Stimulated activated naive B cell treated with anti-CD40 and anti-IgM and Interleukin-4, amounts not matched to agents 10 μg/mL and 1 μg/mL and 100 μg/mL, for 72 hours (primary cell): ENCODE data around the gene RAD1.
"Not testable (repeated sequence)": the region's sequence is repeated elsewhere in the genome, so short reads cannot be mapped to it uniquely, and the experiment has no call there.

Source experiments
- ATAC-seq, 2 donors: fragments of 150-1000 bp; cut with Tn5 transposase; replicated peaks; 2 replicates each; pipeline ENCODE4 v1.10.0; 2021; ENCODE audit warnings: moderate library complexity in 1 of 2
- DNase-seq: peaks from one replicate; pipeline ENCODE4 v3.0.0; 2021
- H3K27ac Mint-ChIP-seq: one replicate; pipeline ENCODE4 v1.8.0; 2022; ENCODE audit warnings: mild to moderate bottlenecking, mixed read lengths
- H3K27me3 Mint-ChIP-seq, 2 donors: one replicate each; pipeline ENCODE4 v1.8.0; 2022; ENCODE audit warnings: mixed read lengths in 2 of 2
- H3K36me3 Mint-ChIP-seq, 2 donors: one replicate each; pipeline ENCODE4 v1.8.0; 2022; ENCODE audit warnings: mixed read lengths in 2 of 2, mild to moderate bottlenecking in 1 of 2
- H3K4me1 Mint-ChIP-seq, 2 donors: one replicate each; pipeline ENCODE4 v1.8.0; 2022; ENCODE audit warnings: mixed read lengths in 2 of 2, mild to moderate bottlenecking in 1 of 2
- H3K4me3 Mint-ChIP-seq, 2 donors: one replicate each; pipeline ENCODE4 v1.8.0; 2022; ENCODE audit warnings: mild to moderate bottlenecking in 2 of 2, mixed read lengths in 2 of 2, moderate library complexity in 1 of 2
- H3K9me3 Mint-ChIP-seq, 2 donors: one replicate each; pipeline ENCODE4 v1.8.0; 2022; ENCODE audit warnings: mixed read lengths in 2 of 2, mild to moderate bottlenecking in 1 of 2

The RAD1 gene

DNA sequence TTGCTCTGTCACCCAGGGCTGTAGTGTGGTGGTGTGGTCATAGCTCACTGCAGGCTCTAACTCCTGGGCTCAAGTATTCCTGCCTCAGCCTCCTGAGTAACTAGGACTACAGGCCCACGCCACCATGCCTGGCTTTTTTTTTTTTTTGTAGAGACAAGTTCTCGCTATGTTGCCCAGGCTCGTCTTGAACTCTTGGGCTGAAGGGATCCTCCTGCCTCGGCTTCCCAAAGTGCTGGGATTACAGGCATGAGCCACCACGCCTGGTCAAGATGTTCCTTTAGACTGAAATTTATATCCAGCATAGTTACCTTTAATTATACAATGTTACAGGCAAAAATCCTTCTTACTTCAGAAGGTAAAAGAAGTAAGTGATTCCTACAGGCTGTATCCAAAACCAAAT lies 12.5 kb upstream of the RAD1 start:
- H3K27me3 Mint-ChIP-seq, result no peaks in the 10 kb centered on the region
- DNase-seq, result no peak
- no peak overlapping the region for H3K4me3 Mint-ChIP-seq
- H3K27ac Mint-ChIP-seq, result peak overlapping the region; percentile 67
- no peak for ATAC-seq
- peaks cover 17 to 20% of the 10 kb centered on the region in 2 donors for H3K36me3 Mint-ChIP-seq
- H3K4me1 Mint-ChIP-seq, result peaks cover 14 to 21% of the 10 kb centered on the region in 2 donors
- no peaks in the 10 kb centered on the region for H3K9me3 Mint-ChIP-seq

DNA sequence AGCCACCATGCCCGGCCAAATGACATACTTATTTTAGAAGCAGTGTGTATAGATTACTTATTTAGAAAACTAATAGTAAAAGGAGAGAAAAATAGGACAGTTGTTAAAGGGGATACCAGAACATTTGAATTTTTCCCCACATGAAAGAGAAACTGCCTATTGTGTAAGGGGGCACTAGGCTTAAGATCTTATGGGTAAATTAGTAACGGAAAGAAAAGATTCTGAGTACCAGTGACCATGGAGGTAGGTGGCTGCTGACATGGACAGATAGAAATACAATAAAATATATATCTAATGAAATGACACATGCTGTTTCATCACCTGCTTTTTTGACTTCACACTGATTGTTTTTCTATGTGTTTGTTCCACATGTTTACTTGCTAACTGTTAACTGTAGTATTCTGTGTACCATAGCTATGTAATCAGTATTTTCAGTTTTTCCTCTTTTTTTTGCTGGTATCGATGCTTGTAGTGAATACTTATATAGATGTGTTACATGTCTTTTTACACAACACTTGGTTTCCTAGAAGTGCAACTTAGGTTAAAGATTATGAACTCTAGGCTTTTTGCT lies 11.1 kb upstream of the RAD1 start:
- H3K27ac Mint-ChIP-seq, result no peak overlapping the region
- ATAC-seq, result no peak
- peaks cover 12 to 18% of the 10 kb centered on the region in 2 donors for H3K4me1 Mint-ChIP-seq
- DNase-seq, result no peak
- H3K4me3 Mint-ChIP-seq, result no peak overlapping the region
- H3K9me3 Mint-ChIP-seq, result no peaks in the 10 kb centered on the region
- peaks cover 21% of the 10 kb centered on the region in 2 donors for H3K36me3 Mint-ChIP-seq
- H3K27me3 Mint-ChIP-seq, result no peaks in the 10 kb centered on the region

DNA sequence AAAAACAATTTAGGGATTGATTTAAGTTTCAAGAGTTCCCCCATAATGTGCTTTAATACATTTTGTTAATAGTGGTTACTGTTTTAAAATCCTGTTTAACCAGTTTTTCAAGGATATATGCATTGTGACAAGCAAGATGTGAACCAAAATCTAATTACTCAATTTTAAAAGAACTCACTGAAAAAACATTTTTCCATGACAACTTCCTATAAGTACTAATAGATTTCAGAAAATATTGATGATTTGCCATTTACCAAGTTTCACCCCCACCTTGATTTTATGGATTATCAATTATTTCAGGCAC lies 9.1 kb upstream of the RAD1 start:
- ATAC-seq, result no peak
- no peak for DNase-seq
- Mint-ChIP-seq H3K4me3 (no peak overlapping the region), H3K27me3 (no peaks in the 10 kb centered on the region), H3K4me1 (peaks cover 5 to 10% of the 10 kb centered on the region in 2 donors), H3K9me3 (no peaks in the 10 kb centered on the region), H3K27ac (no peak overlapping the region), H3K36me3 (peaks cover 23 to 27% of the 10 kb centered on the region in 2 donors)

DNA sequence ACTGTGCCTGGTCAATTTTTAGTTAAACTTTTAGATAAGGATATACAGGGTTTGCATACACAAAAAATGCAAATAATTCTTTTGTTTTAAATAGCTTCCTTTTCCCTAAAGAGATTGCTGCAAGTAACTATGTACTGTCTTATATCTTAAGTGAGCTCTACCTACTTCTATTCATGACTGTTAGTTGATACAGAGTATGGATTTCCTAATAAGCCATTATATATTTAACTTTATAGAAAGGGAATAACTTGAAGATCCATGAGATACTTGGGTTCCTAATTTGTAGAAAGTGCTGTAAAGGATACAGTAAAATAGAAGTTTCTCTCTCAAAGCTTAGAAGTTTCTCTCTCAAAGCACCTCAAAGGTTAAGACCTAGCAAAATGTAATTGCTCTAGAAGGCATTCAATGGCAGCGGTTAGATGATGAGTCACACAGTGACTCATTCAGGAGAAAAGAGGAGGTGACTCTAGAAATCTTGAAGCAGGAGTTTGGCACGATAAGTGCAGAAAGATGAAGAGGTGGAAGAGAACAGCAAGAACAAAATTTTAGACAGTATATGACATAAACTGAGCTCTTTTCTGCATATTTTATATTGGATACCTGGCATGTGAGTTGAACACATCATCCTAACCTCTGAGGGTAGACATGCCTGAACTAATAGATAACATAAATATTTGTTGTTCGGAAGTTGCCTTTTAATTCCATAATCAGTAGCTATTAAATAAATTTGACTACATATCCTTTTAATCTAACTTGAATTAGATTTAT lies 8.6 kb upstream of the RAD1 start:
- H3K27ac Mint-ChIP-seq, result peak overlapping the region; percentile 6
- H3K4me3 Mint-ChIP-seq, result no peak overlapping the region
- peak; percentile 84 to 85 for ATAC-seq
- no peaks in the 10 kb centered on the region for H3K27me3 Mint-ChIP-seq
- H3K9me3 Mint-ChIP-seq, result no peaks in the 10 kb centered on the region
- no peak for DNase-seq
- H3K36me3 Mint-ChIP-seq, result peaks cover 20 to 27% of the 10 kb centered on the region in 2 donors
- peaks cover 2 to 5% of the 10 kb centered on the region in 2 donors for H3K4me1 Mint-ChIP-seq

DNA sequence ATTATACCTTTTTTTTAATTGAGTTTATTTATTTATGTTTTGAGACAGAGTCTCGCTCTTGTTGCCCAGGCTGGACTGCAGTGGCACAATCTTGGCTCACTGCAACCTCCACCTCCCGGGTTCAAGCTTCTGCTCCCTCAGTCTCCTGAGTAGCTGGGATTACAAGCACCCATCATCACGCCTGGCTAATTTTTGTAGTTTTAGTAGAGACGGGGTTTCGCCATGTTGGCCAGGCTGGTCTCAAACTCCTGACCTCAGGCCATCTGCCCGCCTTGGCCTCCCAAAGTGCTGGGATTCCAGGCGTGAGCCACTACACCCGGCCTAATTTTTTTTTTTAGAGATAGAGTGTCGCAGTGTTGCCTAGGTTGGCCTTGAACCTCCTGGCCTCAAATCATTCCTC lies 8.0 kb upstream of the RAD1 start:
- peak overlapping the region in 1 of 2 donors; percentile 16 for H3K4me3 Mint-ChIP-seq
- not testable (repeated sequence) for ATAC-seq, H3K27me3 Mint-ChIP-seq, H3K4me1 Mint-ChIP-seq, H3K9me3 Mint-ChIP-seq, DNase-seq
- H3K27ac Mint-ChIP-seq, result peak overlapping the region; percentile 31
- peaks cover 20 to 26% of the 10 kb centered on the region in 2 donors for H3K36me3 Mint-ChIP-seq

DNA sequence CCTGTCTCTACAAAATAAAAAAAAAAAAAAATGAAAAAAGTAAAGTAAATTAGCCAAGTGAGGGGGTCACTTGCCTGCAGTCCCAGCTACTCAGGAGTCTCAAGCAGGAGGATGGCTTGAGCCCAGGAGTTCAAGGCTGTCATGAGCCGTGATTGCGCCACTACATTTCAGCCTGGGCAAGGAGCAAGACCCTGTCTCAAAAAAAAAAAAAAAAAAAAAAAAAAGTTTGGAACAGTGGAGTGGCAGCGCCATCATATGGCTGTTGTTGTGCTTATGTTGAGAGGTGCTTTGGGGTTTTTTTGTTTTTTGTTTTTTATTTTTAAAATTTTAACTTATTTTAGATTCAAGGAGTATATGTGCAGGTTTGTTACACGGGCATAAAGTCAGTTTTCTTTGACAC lies 3.8 kb upstream of the RAD1 start:
- Mint-ChIP-seq H3K9me3 (no peaks in the 10 kb centered on the region), H3K36me3 (peaks cover 16 to 27% of the 10 kb centered on the region in 2 donors), H3K27ac (no peak overlapping the region), H3K4me1 (peaks cover 11 to 29% of the 10 kb centered on the region in 2 donors), H3K4me3 (no peak overlapping the region), H3K27me3 (no peaks in the 10 kb centered on the region)
- DNase-seq (no peak), ATAC-seq (no peak)

DNA sequence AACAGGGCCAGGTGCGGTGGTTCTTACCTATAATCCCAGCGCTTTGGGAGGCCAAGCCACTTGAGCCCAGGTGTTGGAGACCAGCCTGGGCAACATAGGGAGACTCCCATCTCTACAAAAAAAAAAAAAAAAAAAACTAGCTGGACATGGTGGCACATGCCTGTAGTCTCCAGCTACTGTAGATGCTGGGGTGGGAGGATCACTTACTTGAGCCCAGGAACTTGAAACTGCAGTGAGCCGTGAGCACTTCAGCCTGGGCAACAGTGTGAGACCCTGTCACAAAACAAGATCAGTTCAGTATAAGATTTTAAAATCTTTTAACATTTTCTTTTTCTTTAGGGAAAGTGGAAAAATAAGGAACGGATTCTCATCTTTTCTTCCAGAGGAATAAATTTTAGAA lies 2.7 kb upstream of the RAD1 start:
- no peak for ATAC-seq
- Mint-ChIP-seq H3K9me3 (no peaks in the 10 kb centered on the region), H3K4me3 (no peak overlapping the region), H3K36me3 (peaks cover 11 to 22% of the 10 kb centered on the region in 2 donors), H3K4me1 (peaks cover 11 to 33% of the 10 kb centered on the region in 2 donors), H3K27ac (no peak overlapping the region), H3K27me3 (no peaks in the 10 kb centered on the region)
- DNase-seq, result no peak

DNA sequence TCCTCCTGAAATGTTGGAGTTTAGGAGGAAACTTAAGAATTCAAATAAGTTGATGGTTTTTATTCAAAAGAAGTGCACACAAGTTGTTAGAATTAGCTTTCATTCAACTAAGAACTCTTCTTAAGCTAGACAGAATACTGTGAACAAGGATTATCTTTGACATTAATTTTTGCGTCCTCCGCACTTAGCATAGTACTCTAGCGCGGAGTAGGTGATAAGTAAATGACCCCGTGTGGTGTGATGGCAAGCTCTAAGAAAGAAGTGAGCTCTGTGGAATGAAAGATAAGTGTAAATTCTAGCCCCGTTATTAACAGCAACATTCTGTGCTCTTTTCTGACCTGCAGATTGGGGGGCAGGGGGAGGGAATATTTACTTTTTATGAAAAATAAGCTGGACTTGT lies 1.2 kb upstream of the RAD1 start:
- DNase-seq (no peak), ATAC-seq (no peak)
- Mint-ChIP-seq H3K4me3 (no peak overlapping the region), H3K27me3 (no peaks in the 10 kb centered on the region), H3K27ac (no peak overlapping the region), H3K4me1 (peaks cover 11 to 33% of the 10 kb centered on the region in 2 donors), H3K36me3 (peaks cover 10 to 22% of the 10 kb centered on the region in 2 donors), H3K9me3 (no peaks in the 10 kb centered on the region)

DNA sequence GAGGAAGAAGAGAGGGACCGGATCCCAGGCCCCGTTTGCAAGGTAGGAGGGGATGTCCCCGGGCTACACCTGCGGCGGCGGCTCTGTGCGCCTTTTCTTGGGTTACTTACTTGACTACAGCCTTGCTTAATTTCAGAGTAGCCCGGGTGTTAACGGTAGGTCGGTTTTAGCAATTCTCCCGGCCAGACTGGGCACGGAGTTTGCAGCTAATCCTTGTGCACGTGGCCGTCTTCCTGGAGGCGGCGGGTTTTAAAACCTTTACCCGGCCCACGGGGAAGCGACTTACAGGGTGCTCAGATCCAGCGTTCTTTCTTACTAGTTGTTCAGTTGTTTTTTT lies 520 bp upstream of the RAD1 start:
- no peak overlapping the region for H3K4me3 Mint-ChIP-seq
- H3K9me3 Mint-ChIP-seq, result no peaks in the 10 kb centered on the region
- H3K27ac Mint-ChIP-seq, result no peak overlapping the region
- no peaks in the 10 kb centered on the region for H3K27me3 Mint-ChIP-seq
- DNase-seq, result no peak
- peak; percentile 2 to 11 for ATAC-seq
- H3K36me3 Mint-ChIP-seq, result peaks cover 10 to 24% of the 10 kb centered on the region in 2 donors
- H3K4me1 Mint-ChIP-seq, result peaks cover 11 to 33% of the 10 kb centered on the region in 2 donors

DNA sequence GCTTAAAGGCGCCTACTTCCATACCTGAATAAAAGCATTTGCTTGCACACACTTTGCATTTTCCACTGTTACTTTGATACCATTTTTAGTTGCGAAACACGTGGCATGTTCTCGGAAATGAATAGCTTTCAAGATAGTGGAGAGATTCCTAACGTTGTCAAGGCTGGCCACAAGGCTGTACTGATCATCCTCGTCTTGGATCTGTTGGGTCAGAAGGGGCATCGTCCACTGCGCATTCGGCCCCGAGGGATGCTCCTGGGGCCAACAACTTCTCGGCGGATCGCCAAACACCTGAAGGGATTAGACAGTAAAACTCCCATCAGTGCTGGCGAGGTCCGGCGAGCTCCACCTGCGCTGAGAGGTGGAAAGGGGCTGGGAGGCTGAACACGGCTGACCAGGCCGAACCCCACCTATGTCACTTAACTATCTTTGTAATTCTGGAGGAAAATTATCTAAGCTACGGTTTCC lies 599 bp downstream of the RAD1 start:
- no peak for DNase-seq
- H3K27ac Mint-ChIP-seq, result no peak overlapping the region
- H3K4me1 Mint-ChIP-seq, result peaks cover 11 to 30% of the 10 kb centered on the region in 2 donors
- no peaks in the 10 kb centered on the region for H3K27me3 Mint-ChIP-seq
- peak; percentile 1 to 7 for ATAC-seq
- no peaks in the 10 kb centered on the region for H3K9me3 Mint-ChIP-seq
- H3K4me3 Mint-ChIP-seq, result no peak overlapping the region
- peaks cover 15 to 27% of the 10 kb centered on the region in 2 donors for H3K36me3 Mint-ChIP-seq

DNA sequence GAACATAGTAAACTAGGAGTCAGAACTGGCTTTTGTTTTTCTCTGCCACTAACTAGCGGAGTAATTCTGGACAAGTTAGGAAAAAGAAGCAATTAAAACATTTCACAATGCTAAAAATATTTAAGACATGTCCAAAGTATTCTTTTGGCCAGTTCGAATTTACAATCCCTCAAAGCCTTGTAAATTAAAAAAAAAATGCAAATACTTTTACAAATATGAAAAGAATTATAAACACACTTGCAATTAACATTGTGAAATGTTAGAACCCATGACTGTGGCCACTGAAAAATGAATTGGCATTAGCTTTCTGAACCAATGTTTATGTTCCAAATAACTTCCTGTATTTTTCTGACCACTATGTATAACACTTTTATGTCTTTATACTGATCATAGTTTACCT lies 2.2 kb downstream of the RAD1 start:
- Mint-ChIP-seq H3K9me3 (no peaks in the 10 kb centered on the region), H3K27ac (no peak overlapping the region), H3K4me1 (peaks cover 11 to 30% of the 10 kb centered on the region in 2 donors), H3K36me3 (peaks cover 19 to 39% of the 10 kb centered on the region in 2 donors), H3K27me3 (no peaks in the 10 kb centered on the region), H3K4me3 (no peak overlapping the region)
- DNase-seq (no peak), ATAC-seq (no peak)

DNA sequence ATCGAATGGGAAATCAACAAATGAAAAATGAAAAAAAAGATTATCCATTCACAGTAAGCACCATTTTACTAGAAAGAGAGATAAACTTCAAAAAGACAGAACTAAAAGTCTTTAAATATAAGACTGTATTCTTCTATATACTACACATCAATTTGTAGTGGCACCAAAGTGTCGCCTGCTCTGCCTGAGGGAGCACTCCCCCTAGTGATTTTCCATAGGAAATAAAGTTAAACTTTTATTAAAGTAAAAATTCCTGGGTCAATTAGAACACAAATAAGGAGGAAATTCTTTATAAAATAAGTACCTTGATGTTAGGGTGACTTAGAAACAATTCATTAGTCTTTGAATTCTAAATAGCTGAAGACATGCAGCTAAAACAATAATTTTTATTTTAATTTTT lies 9.7 kb downstream of the RAD1 start:
- no peaks in the 10 kb centered on the region for H3K4me1 Mint-ChIP-seq
- ATAC-seq (no peak), DNase-seq (no peak)
- H3K27me3 Mint-ChIP-seq, result no peaks in the 10 kb centered on the region
- H3K36me3 Mint-ChIP-seq, result peaks cover 13 to 33% of the 10 kb centered on the region in 2 donors
- H3K4me3 Mint-ChIP-seq, result no peak overlapping the region
- H3K9me3 Mint-ChIP-seq, result no peaks in the 10 kb centered on the region
- no peak overlapping the region for H3K27ac Mint-ChIP-seq

DNA sequence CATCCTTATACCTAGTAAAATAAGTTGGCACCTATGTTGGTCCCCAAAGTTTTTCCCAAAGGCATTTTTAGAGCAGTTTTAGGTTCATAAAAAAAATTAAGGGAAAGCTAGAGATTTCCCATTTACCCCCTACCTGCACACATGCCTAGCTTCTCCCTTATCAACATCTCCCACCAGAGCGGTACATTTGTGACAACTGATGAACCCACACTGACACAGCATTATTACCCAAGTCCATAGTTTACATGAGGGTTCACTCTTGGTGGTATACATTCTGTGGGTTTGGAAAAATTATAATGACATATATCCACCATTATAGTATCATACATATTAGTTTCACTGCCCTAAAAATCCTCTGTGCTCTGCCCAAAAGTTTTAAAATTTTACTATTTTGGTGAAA lies 12.0 kb downstream of the RAD1 start:
- Mint-ChIP-seq H3K36me3 (peaks cover 1 to 16% of the 10 kb centered on the region in 2 donors), H3K4me1 (no peaks in the 10 kb centered on the region), H3K9me3 (no peaks in the 10 kb centered on the region), H3K4me3 (no peak overlapping the region), H3K27ac (no peak overlapping the region), H3K27me3 (no peaks in the 10 kb centered on the region)
- ATAC-seq (no peak), DNase-seq (no peak)

DNA sequence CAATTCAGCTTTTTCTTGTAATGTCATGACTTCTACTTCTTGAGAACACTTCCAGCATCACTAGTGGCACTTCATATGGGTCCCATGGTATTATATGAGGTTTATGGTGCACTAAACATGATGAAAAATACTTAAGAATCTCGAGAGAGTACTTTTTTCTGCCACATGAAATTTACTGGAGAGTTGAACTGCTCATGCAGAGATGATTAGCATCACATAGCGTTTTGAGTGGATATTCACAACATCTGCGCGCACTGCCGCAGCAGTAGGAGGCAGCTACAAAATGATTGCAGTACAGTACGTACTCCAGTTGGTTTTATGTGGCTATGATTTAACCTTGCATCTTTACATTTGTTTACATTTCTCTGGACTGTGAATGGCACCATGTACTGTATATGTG lies 14.7 kb downstream of the RAD1 start:
- DNase-seq, result no peak
- no peak for ATAC-seq

DNA sequence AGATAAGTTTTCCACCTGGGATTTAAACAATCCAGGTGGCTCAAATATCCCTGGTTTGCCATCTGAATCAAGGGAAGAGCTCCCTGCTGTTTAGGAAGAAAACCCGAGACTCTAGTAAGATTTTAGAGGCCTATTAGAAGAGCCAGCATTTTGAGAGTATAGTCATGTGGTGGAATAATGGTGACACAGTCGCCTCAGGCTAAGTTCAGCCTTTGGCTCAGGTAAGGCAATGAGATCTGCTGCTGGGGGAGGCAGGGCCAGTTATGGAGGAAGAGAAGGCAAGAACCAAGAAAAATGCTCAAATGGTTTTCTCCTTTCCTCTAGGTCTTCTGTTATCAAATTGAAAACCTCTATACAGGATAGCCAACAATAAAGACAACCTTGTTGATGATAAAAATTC lies 16.2 kb downstream of the RAD1 start:
- no peak for DNase-seq

More for the DNA sequence above, 14.7 kb downstream of the RAD1 start:
- H3K4me1 Mint-ChIP-seq, result no peaks in the 10 kb centered on the region
- peaks cover 6 to 19% of the 10 kb centered on the region in 2 donors for H3K36me3 Mint-ChIP-seq
- H3K4me3 Mint-ChIP-seq, result no peak overlapping the region
- no peaks in the 10 kb centered on the region for H3K9me3 Mint-ChIP-seq
- no peak overlapping the region for H3K27ac Mint-ChIP-seq
- H3K27me3 Mint-ChIP-seq, result no peaks in the 10 kb centered on the region

More for the DNA sequence above, 16.2 kb downstream of the RAD1 start:
- Mint-ChIP-seq H3K9me3 (no peaks in the 10 kb centered on the region), H3K27me3 (no peaks in the 10 kb centered on the region), H3K4me3 (no peak overlapping the region), H3K36me3 (peaks cover 5 to 15% of the 10 kb centered on the region in 2 donors), H3K27ac (no peak overlapping the region), H3K4me1 (no peaks in the 10 kb centered on the region)
- ATAC-seq, result no peak
